ENCODE results near the gene DHRS2.

DNA sequence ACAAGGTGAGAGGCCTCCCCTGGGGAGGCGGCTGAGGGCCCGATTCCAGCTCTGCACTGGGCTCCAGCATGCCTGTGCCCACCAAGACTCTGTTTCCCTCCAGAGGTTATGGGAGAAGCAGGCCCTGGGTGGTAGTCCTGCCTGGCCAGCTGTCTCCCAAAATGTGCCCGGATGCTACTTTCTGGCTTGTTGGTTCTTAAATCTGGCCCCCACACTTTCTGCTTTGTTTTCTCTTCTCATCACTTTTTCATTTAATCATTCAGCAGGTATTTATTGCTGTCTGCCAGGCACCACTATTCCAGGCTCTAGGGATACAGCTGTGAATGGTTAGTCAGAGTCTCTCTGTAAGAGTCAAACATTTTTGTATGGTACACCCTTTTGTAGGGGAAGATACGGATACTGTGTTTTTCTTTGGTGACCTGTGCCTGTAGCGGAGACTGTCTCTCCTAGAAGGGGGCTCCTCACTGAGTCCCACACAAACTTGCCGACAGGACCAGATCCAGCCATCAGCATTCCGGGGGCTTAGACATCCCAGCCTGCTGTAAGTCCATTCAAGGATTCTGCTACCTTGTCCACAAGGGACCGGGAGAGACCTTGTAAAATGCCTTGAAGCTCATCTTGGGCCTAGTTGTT, 3.8 kb downstream of the DHRS2 start:
- TF ChIP-seq POLR2AphosphoS5 (IDR thresholded peaks at IDR 0.05; ENCODE audit: borderline replicate concordance, low read depth, low read length) (no peak), EZH2 (IDR thresholded peaks at IDR 0.05) (no peak)

Data from SK-N-MC (cell line).